Mucosa of descending colon (tissue), 3 donors: Measurements from ENCODE around the gene FGG. TPM values are rescaled to one million over a fixed set of nuclear protein-coding genes. Genes with fewer than 3 reads are reported as not detected.

Experiments used
- ATAC-seq: fragments of 200-7000 bp; cut with Tn5 transposase; one replicate; pipeline ENCODE4 v1.9.1; 2020; ENCODE audit warnings: mild to moderate bottlenecking, moderate library complexity
- DNase-seq, 3 donors: peaks; one replicate each; pipeline ENCODE4 v3.0.0-alpha.2; 2020
- H3K36me3 ChIP-seq: fragments of 200-600 bp; one replicate; pipeline ENCODE4 v1.8.0; 2021; ENCODE audit warnings: low read depth, mild to moderate bottlenecking
- H3K4me1 ChIP-seq: fragments of 200-600 bp; one replicate; pipeline ENCODE4 v1.8.0; 2021; ENCODE audit warnings: low read depth, mild to moderate bottlenecking
- H3K4me3 ChIP-seq: fragments of 200-600 bp; one replicate; pipeline ENCODE4 v1.8.0; 2021; ENCODE audit warnings: mild to moderate bottlenecking
- H3K9me3 ChIP-seq: fragments of 200-600 bp; one replicate; pipeline ENCODE4 v1.8.0; 2021; ENCODE audit warnings: mild to moderate bottlenecking
- CTCF ChIP-seq: fragments of 200-600 bp; IDR thresholded peaks from one replicate; pipeline ENCODE4 v1.8.0; 2022; ENCODE audit warnings: antibody characterized with exemption, mild to moderate bottlenecking
- intact Hi-C, 2 donors: fragments of 100-400 bp; cut with DNase I in 1 of 2; cut with micrococcal nuclease in 1 of 2; formaldehyde crosslinking; loops; one replicate each; pipeline versions ENCODE4 v1.11.0 to v1.11.1; 2022; cut with DNase I, micrococcal nuclease
- total RNA-seq, 3 donors: library from RNA; stranded (reverse); fragmentation: NEBNext Ultra II Directional in 2 of 3; extraction: Animal tissue kit (Norgen Biotek cat#: 25700) in 2 of 3; gene quantifications; one replicate each; pipeline versions ENCODE4 v1.2.1 to v1.2.4, GENCODE V29; 2021 to 2023
- donor health status: DM: no; HTN: no; CAD: no; lungs with moderate emphysema.
- donor health status: DM: no; HTN: no; CAD: no.
- donor health status: DM: no; HTN: yes; CAD: no.

FGG gene
- total RNA-seq, 3 donors from 2014 or later: 0.69 TPM; not detected in 2

GRCh38 chr4:154640999-154641398, 28.5 kb upstream of the FGG start:
- intact Hi-C loops: no loop called here
- no peak overlapping the region for H3K4me3 ChIP-seq
- H3K4me1 ChIP-seq: no peaks in the 10 kb centered on the region
- H3K9me3 ChIP-seq: no peaks in the 10 kb centered on the region
- ATAC-seq (no peak), DNase-seq (no peak)
- TF ChIP-seq CTCF: no peak
- H3K36me3 ChIP-seq: no peaks in the 10 kb centered on the region

GRCh38 chr4:154634058-154634457, 21.6 kb upstream of the FGG start:
- no peaks in the 10 kb centered on the region for H3K9me3 ChIP-seq
- no peak overlapping the region for H3K4me3 ChIP-seq
- DNase-seq (no peak), ATAC-seq (no peak)
- H3K4me1 ChIP-seq: no peaks in the 10 kb centered on the region
- intact Hi-C loops: no loop called here
- no peaks in the 10 kb centered on the region for H3K36me3 ChIP-seq
- TF ChIP-seq CTCF: no peak

GRCh38 chr4:154631828-154632227, 19.4 kb upstream of the FGG start:
- ATAC-seq: no peak
- intact Hi-C loops: no loop called here
- H3K4me1 ChIP-seq: peaks cover 5% of the 10 kb centered on the region
- no peaks in the 10 kb centered on the region for H3K9me3 ChIP-seq
- no peaks in the 10 kb centered on the region for H3K36me3 ChIP-seq
- DNase-seq: no peak
- TF ChIP-seq CTCF: no peak
- H3K4me3 ChIP-seq: no peak overlapping the region

- DNase-seq: no peak
- peaks cover 7% of the 10 kb centered on the region for H3K4me1 ChIP-seq
- H3K4me3 ChIP-seq: no peak overlapping the region
- no peaks in the 10 kb centered on the region for H3K36me3 ChIP-seq
- no peaks in the 10 kb centered on the region for H3K9me3 ChIP-seq
- intact Hi-C loops: no loop called here
- TF ChIP-seq CTCF: no peak
- no peak for ATAC-seq
Observed at GRCh38 chr4:154630324-154630723, 17.9 kb upstream of the FGG start.

GRCh38 chr4:154626793-154627484, 14.5 kb upstream of the FGG start:
- Histone ChIP-seq H3K36me3 (no peaks in the 10 kb centered on the region), H3K4me1 (peaks cover 7% of the 10 kb centered on the region), H3K4me3 (no peak overlapping the region), H3K9me3 (no peaks in the 10 kb centered on the region)
- intact Hi-C loops: loop anchor here in 1 of 2 donors (10.0 kb wide), 1 partner anchor 72 kb away; the partner anchor contains the start of gene PLRG1
- DNase-seq (peak in 2 of 3 donors; percentile 46 to 64), ATAC-seq (peak; percentile 83)
- peak; percentile 32 for TF ChIP-seq CTCF
